ENCODE results near the gene DLG1.

DLG1 gene

DNA sequence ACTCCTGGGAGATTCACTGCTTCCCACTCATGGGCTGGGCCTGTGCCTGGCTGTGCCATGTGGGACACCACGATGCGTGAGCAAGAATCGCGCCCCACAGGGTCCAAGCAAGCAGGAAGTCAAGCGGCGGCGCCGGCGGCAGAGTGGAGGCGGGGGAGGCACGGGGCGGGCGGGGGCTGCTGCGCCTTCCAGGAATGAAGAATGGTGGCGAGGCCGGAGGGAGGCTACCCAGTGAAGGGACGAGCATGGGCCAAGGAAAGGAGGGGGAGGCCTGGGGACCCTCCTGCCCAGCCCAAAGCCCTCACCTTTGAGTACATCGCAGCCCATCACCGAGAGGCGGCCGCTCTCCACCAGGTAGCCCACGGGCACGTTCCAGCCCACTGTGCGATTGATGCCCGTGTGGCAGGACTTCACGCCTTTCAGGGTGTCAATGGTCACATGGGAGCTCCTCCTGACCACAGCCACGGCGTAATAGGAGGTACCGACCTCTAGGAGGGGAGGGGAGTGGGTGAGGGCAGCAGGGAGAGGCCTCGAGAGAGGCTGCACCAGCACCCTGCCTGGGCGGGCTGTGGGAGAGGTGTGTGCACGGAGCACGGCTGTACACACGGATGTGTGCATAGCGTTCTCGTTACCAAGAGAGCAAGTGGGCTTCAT is 274.3 kb downstream of the DLG1 start:
- DNase-seq (ENCODE audit: extremely low read depth, insufficient read length): no peak
- Histone ChIP-seq H3K36me3 (ENCODE audit: control insufficient read depth, insufficient read depth, low read length) (peaks cover 2% of the 10 kb centered on the region), H3K4me3 (replicated peaks; ENCODE audit: low read depth, low read length) (no peak overlapping the region), H3K27me3 (replicated peaks; ENCODE audit: control insufficient read depth, insufficient read depth, low read length) (no peaks in the 10 kb centered on the region)
- TF ChIP-seq, protein P1, sequence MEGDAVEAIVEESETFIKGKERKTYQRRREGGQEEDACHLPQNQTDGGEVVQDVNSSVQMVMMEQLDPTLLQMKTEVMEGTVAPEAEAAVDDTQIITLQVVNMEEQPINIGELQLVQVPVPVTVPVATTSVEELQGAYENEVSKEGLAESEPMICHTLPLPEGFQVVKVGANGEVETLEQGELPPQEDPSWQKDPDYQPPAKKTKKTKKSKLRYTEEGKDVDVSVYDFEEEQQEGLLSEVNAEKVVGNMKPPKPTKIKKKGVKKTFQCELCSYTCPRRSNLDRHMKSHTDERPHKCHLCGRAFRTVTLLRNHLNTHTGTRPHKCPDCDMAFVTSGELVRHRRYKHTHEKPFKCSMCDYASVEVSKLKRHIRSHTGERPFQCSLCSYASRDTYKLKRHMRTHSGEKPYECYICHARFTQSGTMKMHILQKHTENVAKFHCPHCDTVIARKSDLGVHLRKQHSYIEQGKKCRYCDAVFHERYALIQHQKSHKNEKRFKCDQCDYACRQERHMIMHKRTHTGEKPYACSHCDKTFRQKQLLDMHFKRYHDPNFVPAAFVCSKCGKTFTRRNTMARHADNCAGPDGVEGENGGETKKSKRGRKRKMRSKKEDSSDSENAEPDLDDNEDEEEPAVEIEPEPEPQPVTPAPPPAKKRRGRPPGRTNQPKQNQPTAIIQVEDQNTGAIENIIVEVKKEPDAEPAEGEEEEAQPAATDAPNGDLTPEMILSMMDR (IDR thresholded peaks at IDR 0.05; ENCODE audit: insufficient read depth, low read length, poor library complexity, severe bottlenecking): no peak

GRCh38 chr3:197023241-197023997 is 275.0 kb downstream of the DLG1 start:
- 0 out of 2 replicates have a peak overlapping the region, but pooled peaks have one; percentile 7 for H3K4me3 ChIP-seq (replicated peaks; ENCODE audit: low read depth, low read length)
- TF ChIP-seq, protein P1 (IDR thresholded peaks at IDR 0.05; ENCODE audit: insufficient read depth, low read length, poor library complexity, severe bottlenecking): no peak
- peak; percentile 86 for DNase-seq (ENCODE audit: extremely low read depth, insufficient read length)
- H3K36me3 ChIP-seq (ENCODE audit: control insufficient read depth, insufficient read depth, low read length): peaks cover 2% of the 10 kb centered on the region
- H3K27me3 ChIP-seq (replicated peaks; ENCODE audit: control insufficient read depth, insufficient read depth, low read length): no peaks in the 10 kb centered on the region

DNA sequence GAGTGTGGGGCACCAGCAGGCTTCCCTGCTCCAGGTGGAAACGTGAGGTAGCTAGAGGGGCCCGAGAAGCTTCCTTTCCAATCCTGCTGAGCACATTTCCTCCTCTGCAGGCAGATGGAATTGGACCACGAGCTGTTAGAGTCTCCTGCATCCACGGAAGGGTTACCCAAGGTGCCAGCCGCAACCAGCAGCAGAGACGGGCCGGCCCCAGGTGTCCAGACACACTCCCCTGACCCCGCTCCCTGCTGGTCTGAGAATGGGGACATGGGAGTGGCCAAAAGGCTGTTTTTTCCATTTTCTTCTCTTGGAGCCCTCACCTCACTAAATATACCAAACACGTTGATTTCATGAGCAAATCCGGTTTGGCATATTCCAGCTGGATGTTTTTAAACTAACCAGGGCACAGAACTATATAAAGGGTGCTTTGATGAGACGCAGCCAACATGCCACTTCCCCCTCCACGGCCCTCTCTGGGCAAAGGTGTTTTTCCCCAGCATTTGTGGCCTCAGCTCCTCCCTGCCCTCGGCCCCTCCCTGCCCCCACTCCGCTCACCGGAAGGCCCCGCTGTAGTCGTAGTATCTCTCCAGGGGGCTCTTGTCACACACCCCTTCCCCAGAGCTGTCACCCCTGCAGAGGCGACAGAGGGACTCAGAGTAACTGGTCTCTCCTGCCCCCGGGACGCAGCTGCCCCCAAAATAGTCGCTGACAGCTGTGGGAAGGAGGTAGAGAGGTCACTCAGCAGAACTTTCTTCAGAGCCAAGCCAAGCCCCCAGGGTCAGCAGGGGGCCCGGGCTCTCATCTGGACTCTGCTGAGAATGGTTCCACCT is 275.8 kb downstream of the DLG1 start:
- DNase-seq (ENCODE audit: extremely low read depth, insufficient read length): no peak

GRCh38 chr3:197021729-197022404 is 276.5 kb downstream of the DLG1 start:
- H3K36me3 ChIP-seq (ENCODE audit: control insufficient read depth, insufficient read depth, low read length): peaks cover 2% of the 10 kb centered on the region
- no peaks in the 10 kb centered on the region for H3K27me3 ChIP-seq (replicated peaks; ENCODE audit: control insufficient read depth, insufficient read depth, low read length)
- no peak for DNase-seq (ENCODE audit: extremely low read depth, insufficient read length)

More for the DNA sequence above, 275.8 kb downstream of the DLG1 start:
- H3K27me3 ChIP-seq (replicated peaks; ENCODE audit: control insufficient read depth, insufficient read depth, low read length): no peaks in the 10 kb centered on the region
- no peak overlapping the region for H3K4me3 ChIP-seq (replicated peaks; ENCODE audit: low read depth, low read length)
- H3K36me3 ChIP-seq (ENCODE audit: control insufficient read depth, insufficient read depth, low read length): peaks cover 2% of the 10 kb centered on the region
- TF ChIP-seq, protein P1 (IDR thresholded peaks at IDR 0.05; ENCODE audit: insufficient read depth, low read length, poor library complexity, severe bottlenecking): no peak

DNA sequence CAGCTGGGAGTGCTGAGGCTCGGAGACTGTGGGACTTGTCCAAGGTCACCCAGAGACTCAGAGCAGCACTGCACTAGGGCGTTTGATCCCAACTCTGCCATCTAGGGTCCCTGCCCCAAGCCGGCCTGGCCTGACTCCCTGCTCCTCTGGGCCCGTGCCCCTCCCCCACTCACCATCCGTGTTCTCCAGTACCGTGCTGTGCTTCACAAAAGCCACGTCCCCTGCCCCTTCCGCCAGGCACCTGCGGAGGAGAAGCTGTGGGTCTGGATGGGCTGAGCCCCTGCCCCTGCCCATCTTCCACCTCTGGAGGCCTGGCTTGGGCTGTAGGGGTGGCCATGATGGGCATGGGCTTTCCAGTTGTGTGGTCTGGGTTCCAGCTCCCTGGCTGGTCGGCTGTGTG is 277.2 kb downstream of the DLG1 start:
- no peaks in the 10 kb centered on the region; the same call in none of the 2 replicates for H3K36me3 ChIP-seq (ENCODE audit: control insufficient read depth, insufficient read depth, low read length)
- H3K27me3 ChIP-seq (replicated peaks; ENCODE audit: control insufficient read depth, insufficient read depth, low read length): no peaks in the 10 kb centered on the region
- no peak overlapping the region for H3K4me3 ChIP-seq (replicated peaks; ENCODE audit: low read depth, low read length)
- DNase-seq (ENCODE audit: extremely low read depth, insufficient read length): no peak
- TF ChIP-seq, protein P1 (IDR thresholded peaks at IDR 0.05; ENCODE audit: insufficient read depth, low read length, poor library complexity, severe bottlenecking): no peak

More at GRCh38 chr3:197021729-197022404, 276.5 kb downstream of the DLG1 start:
- no peak overlapping the region for H3K4me3 ChIP-seq (replicated peaks; ENCODE audit: low read depth, low read length)
- TF ChIP-seq, protein P1 (IDR thresholded peaks at IDR 0.05; ENCODE audit: insufficient read depth, low read length, poor library complexity, severe bottlenecking): no peak

Measured in GM06990 (cell line).